ENCODE measurements around the gene DGUOK.

Gene DGUOK

DNA sequence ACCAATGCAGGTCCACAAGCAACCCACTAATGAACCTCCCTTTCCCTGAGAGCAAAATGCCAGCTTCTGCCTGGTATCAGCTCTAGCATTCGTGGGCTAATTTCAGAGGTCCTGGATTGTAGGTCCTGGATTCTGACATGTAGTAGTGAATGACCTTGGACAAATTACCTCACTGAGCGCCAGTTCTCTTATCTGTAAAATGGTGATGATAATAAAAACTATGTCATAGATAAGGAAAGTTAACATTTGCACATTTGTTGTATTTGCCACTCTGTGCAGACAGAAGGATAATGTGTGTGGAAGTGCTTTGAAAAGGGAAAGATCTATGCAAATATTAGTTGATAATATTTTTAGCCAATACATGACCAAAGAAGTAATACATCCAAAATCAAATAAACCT is 53.9 kb downstream of the DGUOK start:
- DNase-seq (ENCODE audit: insufficient read length, low spot score) (no peak), FAIRE-seq (no peak)
- no peak for TF ChIP-seq POLR2A (IDR thresholded peaks at IDR 0.05; ENCODE audit: low read depth, low read length)

DNA sequence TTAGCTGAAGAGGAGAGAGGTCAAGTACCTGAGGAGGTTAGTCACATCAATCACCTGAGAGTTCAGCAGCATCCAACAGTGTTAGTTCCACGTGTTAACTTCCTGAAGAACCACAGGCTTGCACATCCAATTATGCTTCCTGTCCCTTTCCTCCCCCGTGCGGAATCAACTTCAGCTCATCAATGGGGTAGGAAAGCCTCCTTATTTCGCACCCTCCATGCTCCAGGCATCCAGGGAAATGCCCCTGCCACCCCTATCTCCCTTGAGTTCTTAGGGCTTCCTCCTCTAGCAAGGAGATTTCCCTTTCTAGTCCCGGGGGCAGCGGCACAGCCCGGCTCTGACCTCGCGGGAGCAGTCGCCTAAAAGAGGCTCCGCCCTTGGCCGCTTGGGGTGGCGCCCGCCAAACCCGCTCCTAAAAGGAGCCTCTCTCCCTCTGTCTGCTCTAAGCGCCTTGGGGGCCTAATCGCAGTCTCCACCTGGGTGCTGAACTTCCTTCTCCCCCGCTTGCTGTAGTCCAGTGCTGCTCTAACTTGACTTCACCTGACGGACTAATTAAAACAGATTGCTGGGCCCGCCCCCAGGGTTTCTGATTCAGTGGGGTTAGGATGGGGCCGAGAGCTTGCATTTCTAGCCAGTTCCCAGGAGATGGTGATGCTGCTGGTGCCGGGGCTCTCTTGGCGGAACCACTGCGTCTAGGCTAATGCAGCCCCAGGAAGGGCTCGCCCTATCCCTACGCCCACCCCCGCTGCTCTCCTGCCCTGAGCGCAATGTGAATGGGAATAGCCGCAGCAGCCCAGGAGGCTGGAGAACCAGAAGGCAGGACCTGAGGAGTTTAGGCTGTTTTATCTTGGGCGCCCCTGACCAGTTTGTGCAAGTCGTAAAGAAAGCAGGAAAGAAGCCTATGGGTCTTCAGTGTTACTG is 54.7 kb downstream of the DGUOK start:
- no peak for TF ChIP-seq POLR2A (IDR thresholded peaks at IDR 0.05; ENCODE audit: low read depth, low read length)
- DNase-seq (ENCODE audit: insufficient read length, low spot score), result no peak
- no peak for FAIRE-seq

DNA sequence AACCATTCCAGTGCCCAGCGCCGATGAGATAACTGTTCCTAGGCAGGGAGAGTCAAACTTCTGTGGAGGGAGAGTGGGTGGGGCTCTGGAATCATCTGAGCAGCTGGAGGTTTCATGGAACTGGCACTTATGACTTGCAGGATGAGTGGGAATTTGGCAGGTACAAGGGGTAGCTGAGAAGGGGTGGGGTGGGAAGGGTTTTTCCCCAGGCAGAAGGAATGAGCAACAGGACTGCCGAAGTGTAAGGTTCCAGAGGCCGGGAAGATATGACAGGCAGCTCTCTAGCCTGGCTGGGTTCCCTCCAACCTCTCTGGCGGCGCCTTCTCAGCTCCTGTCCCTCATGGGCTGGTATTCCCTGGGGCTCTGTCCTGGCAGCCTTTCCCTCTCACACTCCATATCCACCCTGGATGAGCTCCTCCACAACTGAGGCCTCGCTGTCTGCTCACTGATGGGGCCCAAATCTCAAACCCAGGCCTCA is 55.5 kb downstream of the DGUOK start:
- FAIRE-seq (no peak), DNase-seq (ENCODE audit: insufficient read length, low spot score) (no peak)
- TF ChIP-seq POLR2A (IDR thresholded peaks at IDR 0.05; ENCODE audit: low read depth, low read length), result no peak

- TF ChIP-seq POLR2A (IDR thresholded peaks at IDR 0.05; ENCODE audit: low read depth, low read length), result no peak
- DNase-seq (ENCODE audit: insufficient read length, low spot score), result no peak
- FAIRE-seq, result no peak
These were observed 56.9 kb downstream of the DGUOK start for GRCh38 chr2:73983322-73984202.

- TF ChIP-seq POLR2A (IDR thresholded peaks at IDR 0.05; ENCODE audit: low read depth, low read length), result no peak
- FAIRE-seq (no peak), DNase-seq (ENCODE audit: insufficient read length, low spot score) (no peak)
These were observed 57.7 kb downstream of the DGUOK start, which contains the start of gene TET3 for GRCh38 chr2:73984203-73984921. Gene TET3, plus strand, starts transcription at chr2:73984910. Its CDS starts 1,494 bp downstream, at chr2:73986404.

DNA sequence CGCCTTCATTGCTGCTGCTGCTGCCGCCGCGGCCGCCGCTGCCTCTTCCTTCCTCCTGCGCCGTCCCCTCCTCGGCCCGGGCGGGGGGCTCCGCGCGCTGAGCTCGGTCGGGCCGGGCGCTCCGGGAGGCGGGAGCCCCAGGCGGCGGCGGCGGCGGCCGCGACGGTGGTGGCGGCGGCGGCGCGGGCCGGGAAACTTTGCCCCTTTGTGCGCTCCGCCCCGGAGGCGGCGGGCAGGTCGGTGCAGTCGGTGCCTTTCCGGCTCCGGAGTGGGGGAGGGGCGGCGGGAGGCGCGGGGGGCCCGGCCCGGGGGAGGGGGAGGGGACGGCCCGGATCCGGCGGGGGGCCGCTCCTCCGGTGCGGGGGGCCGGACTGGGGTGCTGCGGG is 58.2 kb downstream of the DGUOK start:
- TF ChIP-seq POLR2A (IDR thresholded peaks at IDR 0.05; ENCODE audit: low read depth, low read length), result no peak; the same call in 1 of the 2 replicates
- DNase-seq (ENCODE audit: insufficient read length, low spot score) (no peak), FAIRE-seq (no peak)

DNA sequence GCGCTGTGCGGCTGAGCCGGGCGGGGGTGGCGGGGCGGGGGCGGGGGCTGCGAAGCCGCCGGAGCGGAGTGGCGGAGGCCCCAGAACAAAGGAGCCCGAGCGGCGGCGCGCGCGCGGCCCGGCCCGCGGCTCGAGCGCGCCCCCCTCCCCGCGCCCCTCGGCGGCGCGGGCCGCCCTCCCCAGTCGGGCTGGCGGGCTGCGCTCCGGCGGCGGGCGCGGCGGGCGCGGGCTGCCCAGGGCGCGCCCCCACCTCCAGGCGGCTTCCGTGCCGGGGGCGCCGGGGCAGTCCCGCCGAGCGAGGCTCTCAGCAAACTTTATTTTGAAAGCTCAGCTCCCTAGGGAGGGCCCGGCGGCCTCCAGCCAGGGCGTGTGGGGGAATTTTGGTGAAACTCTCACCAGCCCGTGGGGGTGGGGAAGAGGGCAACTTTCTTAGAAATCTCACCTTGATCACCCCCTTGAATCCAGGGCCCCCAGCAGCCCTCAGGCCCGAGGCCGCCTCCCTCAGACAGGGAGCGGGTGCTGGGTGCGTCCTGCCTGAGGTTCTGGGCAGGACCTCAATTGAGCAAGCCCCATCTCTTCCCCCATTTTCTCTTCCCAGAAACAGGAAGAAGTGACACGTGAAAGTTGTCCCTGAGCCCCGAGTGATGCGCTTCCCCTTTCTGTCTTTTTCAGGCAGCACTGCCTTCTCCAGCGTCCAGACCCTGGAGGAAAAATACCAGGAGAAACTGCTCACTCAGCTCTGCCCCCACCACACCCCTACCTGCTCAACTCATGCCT is 58.8 kb downstream of the DGUOK start:
- TF ChIP-seq POLR2A (IDR thresholded peaks at IDR 0.05; ENCODE audit: low read depth, low read length), result no peak
- FAIRE-seq, result no peak
- DNase-seq (ENCODE audit: insufficient read length, low spot score), result no peak

DNA sequence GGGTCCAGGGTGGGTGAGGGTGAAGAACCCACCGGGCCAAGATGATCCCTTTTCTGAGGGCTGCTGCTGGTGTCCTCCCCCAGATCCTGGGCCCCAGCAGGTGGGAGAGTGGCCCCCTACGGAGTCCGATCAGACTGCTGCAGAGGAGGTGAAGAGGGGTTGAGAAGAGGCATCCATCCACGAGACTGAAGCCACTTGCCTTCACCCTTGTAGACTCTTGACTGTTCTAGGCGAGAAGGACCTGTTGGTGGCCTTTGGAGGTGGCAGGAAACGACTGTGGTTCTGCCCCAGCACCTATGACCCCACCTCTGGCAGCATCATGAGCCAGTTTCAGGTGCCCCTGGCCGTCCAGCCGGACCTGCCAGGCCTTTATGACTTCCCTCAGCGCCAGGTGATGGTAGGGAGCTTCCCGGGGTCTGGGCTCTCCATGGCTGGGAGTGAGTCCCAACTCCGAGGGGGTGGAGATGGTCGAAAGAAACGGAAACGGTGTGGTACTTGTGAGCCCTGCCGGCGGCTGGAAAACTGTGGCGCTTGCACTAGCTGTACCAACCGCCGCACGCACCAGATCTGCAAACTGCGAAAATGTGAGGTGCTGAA is 59.5 kb downstream of the DGUOK start:
- DNase-seq (ENCODE audit: insufficient read length, low spot score), result no peak
- no peak for FAIRE-seq
- no peak for TF ChIP-seq POLR2A (IDR thresholded peaks at IDR 0.05; ENCODE audit: low read depth, low read length)

GRCh38 chr2:73987109-73987947 is 60.6 kb downstream of the DGUOK start:
- DNase-seq (ENCODE audit: insufficient read length, low spot score) (no peak), FAIRE-seq (no peak)
- no peak for TF ChIP-seq POLR2A (IDR thresholded peaks at IDR 0.05; ENCODE audit: low read depth, low read length)

- FAIRE-seq, result no peak
- TF ChIP-seq POLR2A (IDR thresholded peaks at IDR 0.05; ENCODE audit: low read depth, low read length), result no peak
- DNase-seq (ENCODE audit: insufficient read length, low spot score), result no peak
These were observed 61.4 kb downstream of the DGUOK start for GRCh38 chr2:73987948-73988700.

DNA sequence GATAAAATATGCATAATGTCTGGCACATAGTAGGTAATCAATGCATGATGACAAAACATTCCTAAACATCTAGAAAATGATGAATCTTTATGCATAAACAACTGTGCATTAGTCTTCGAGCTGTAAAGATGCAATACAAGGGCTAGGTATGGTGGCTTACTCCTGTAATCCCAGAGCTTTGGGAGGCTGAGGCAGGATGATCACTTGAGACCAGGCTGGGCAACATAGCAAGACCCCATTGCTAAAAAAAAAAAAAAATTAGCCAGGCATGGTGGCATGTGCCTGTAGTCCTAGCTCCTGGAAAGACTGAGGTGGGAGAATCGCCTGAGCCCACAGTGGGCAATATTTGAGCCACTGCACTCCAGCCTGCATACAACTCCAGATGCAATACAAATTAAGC is 63.3 kb downstream of the DGUOK start:
- FAIRE-seq, result no peak
- TF ChIP-seq POLR2A (IDR thresholded peaks at IDR 0.05; ENCODE audit: low read depth, low read length), result no peak
- no peak for DNase-seq (ENCODE audit: insufficient read length, low spot score)
